Peyer's patch (tissue), 4 donors: ENCODE data around the gene SLC9A5.

ENCODE experiments used
- POLR2A ChIP-seq, 2 donors: fragments of 450-650 bp; IDR thresholded peaks; one replicate each; pipeline ENCODE4 v1.5.1; 2017; ENCODE audit warnings: antibody characterized with exemption in 2 of 2, mild to moderate bottlenecking in 2 of 2, moderate library complexity in 2 of 2
- TF ChIP-seq, protein P1 (sequence below), 6 experiments: fragments of 450-650 bp in 4 of 6; fragments of 200-600 bp in 2 of 6; sonication (generic) in 1 of 6; IDR thresholded peaks; one replicate each; pipeline ENCODE4 v1.5.1; 2017 to 2019; ENCODE audit warnings: antibody characterized with exemption in 6 of 6, mild to moderate bottlenecking in 3 of 6, moderate library complexity in 1 of 6

DNA sequence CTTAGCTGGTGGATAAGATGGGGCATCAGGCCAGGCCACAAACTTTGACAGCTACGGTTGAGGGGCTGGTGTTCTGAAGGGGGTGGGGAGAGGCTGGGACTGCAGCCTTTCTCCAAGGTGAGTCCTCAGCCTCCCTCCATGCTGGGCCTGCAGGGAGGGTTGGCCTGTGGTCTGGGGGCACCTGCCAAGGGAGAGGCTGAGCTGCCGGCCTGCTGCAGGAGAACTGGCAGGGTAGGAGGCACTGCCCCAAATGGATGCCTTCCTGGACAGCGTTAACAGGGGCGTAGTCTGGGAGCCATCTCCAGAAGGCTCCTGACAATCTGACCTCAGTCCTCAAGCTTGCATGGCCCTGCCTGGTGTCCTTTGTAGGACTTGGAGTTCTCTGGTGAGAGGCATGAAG lies 44.7 kb upstream of the SLC9A5 start:
- TF ChIP-seq, protein P1, sequence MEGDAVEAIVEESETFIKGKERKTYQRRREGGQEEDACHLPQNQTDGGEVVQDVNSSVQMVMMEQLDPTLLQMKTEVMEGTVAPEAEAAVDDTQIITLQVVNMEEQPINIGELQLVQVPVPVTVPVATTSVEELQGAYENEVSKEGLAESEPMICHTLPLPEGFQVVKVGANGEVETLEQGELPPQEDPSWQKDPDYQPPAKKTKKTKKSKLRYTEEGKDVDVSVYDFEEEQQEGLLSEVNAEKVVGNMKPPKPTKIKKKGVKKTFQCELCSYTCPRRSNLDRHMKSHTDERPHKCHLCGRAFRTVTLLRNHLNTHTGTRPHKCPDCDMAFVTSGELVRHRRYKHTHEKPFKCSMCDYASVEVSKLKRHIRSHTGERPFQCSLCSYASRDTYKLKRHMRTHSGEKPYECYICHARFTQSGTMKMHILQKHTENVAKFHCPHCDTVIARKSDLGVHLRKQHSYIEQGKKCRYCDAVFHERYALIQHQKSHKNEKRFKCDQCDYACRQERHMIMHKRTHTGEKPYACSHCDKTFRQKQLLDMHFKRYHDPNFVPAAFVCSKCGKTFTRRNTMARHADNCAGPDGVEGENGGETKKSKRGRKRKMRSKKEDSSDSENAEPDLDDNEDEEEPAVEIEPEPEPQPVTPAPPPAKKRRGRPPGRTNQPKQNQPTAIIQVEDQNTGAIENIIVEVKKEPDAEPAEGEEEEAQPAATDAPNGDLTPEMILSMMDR (IDR thresholded peaks at IDR 0.05): no peak
- no peak for TF ChIP-seq POLR2A (IDR thresholded peaks at IDR 0.05)
